CD4-positive, alpha-beta T cell treated with Interleukin-4 for 4 hours (primary cell): ENCODE measurements around the gene DSC1.

Experiments used
- DNase-seq: peaks from one replicate; pipeline ENCODE4 v3.0.0-alpha.2; 2020

The DSC1 gene

GRCh38 chr18:31102025-31102684, 60.5 kb downstream of the DSC1 start, which contains the start of gene DSC2:
TSS of gene DSC2 (minus strand) at chr18:31102421. CDS start at chr18:31101971, 450 bp downstream.
- DNase-seq, result no peak

GRCh38 chr18:31101183-31102024, 61.3 kb downstream of the DSC1 start:
- DNase-seq, result no peak

DNA sequence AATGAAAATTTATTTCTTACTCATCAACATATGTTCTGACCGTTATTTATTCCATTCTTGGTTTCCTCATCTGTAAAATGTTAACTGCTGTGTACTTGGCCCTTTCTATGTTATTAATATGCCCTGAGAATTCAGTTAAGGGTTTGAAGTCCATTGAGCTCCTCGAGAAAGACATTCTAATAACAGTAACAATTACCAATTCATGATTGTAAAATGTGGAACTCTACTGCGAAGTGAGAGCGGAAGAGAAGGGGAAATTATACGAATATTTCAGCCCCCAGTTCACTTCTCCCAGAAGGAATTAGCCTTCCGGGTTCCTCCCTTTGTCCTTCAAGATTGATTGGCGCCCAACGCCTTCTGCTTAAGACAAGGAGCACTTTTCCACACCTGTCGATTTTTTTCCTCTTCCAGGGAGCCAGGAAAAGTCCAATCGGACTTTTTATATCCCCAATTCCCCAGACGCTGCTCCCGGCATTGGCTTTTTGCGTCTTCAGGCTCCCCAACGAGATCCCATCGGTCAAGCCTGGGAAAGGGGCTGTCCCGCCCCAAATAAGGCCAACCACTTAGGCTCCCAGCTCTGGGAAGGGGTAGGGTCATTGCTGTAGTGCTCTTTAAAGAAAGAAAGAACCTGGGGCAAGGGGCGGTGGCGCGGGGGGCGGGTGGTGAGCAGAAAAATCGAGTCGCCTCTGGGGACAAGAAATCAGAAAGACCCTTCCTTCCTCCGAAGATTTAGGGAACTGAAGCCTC, 62.0 kb downstream of the DSC1 start:
- DNase-seq, result no peak

- no peak for DNase-seq
Observed at GRCh38 chr18:31099450-31100230, 63.0 kb downstream of the DSC1 start.

DNA sequence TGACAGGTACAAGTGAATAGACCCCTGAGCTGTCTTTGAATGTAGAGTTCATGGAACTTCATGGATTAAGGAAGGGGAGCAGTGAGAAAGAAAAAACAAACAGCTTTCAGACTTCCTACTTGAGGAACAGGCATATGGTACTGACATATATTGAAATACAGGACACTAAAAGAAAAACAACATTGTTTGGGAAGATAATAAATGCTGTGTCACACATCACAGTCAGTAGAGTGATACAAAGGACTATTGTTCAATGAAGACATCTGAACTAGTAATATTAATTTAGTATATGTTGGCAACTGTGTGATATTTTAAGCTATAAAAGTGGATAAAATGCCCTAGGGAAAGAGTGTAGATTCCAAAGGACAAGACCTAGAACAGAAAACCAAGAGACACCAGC, 63.8 kb downstream of the DSC1 start:
- no peak for DNase-seq

DNA sequence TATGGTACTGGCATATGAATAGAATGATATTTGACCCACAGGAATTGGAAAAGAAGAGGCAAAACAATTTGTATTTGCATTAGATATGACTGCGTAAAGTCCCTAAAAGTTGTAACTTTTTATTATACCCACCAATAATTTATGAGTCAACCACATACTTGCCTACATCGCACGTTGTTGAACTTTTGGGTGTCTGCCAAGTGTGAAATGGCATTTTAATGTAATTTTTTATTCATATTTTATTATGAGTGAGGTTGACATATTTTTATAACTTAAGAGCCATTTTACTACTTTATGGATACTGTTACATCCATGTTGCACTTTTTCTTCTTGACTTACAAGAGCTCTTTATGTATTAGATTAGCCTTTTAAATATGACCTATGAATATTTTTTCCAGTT, 65.0 kb downstream of the DSC1 start:
- no peak for DNase-seq

DNA sequence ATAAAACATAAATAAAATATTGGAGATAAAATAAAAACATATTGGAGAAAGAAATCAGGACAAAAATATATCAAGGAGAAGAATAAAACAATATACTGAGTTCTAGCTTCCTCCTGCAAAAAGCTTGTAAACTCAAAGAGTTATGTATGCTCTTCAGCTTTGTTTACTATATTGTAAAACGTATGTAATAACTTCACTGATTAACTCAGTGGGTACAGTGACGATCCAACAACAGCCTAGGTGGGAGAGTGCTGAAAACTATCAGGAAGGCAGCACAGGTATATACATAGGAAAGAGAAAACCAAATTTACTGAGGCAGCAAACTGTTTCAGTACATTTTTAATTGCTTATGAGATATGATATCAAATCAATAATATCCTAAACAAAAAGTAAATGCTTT, 68.8 kb downstream of the DSC1 start:
- DNase-seq, result no peak

DNA sequence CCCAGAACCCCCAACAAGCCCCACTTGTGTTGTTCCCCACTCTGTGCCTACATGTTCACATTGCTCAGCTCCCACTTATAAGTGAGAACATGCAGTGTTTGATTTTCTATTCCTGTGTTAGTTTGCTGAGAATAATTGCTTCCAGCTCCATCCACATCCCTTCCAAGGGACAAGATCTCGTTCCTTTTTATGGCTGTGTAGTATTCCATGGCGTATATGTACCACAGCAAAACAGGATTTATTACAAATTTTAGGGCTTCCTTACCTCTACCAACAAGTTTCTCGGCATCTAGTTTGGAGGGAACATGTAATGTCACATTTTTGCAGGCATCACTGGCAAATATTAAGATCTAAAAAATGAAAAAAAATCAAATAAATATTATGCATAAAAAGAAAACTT, 69.4 kb downstream of the DSC1 start:
- DNase-seq, result no peak

GRCh38 chr18:31091350-31091749, 71.3 kb downstream of the DSC1 start:
- DNase-seq, result no peak

DNA sequence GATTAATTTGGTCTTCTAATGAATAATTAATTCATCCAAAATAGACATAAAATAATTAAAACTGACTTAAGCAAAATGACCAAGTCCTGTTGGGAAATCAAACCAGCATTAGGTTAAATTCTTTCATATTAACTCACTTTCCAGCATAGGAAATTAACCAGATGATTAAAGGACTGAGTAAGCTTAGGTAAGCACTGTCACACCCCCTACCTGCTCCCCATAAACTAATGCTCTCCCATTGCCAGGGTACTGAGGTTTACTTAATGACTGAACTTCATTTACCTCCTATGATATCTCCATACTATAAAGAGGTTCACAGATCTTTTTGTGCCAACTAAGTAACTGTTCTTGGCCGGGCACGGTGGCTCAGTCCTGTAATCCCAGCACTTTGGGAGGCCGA, 74.1 kb downstream of the DSC1 start:
- DNase-seq, result no peak

- no peak for DNase-seq
Observed at GRCh38 chr18:31079973-31080372, 82.7 kb downstream of the DSC1 start.
